Muscle layer of colon (tissue), 2 donors: ENCODE data around the gene RANBP1.

ENCODE experiments used
- H3K27ac ChIP-seq: one replicate; pipeline ENCODE4 v1.7.0; 2013; ENCODE audit warnings: low read depth, mild to moderate bottlenecking, low read length, moderate library complexity
- H3K27me3 ChIP-seq, 2 donors: one replicate each; pipeline ENCODE4 v1.7.0; 2013; ENCODE audit warnings: low read length in 2 of 2, mild to moderate bottlenecking in 2 of 2; ENCODE audit not compliant: insufficient read depth in 2 of 2, control insufficient read depth in 1 of 2
- H3K36me3 ChIP-seq: one replicate; pipeline ENCODE4 v1.7.0; 2013; ENCODE audit warnings: mild to moderate bottlenecking, low read length; ENCODE audit not compliant: insufficient read depth
- H3K4me1 ChIP-seq: one replicate; pipeline ENCODE4 v1.7.0; 2013; ENCODE audit warnings: mild to moderate bottlenecking, low read length; ENCODE audit not compliant: insufficient read depth
- H3K4me3 ChIP-seq, 2 donors: one replicate each; pipeline ENCODE4 v1.7.0; 2013; ENCODE audit warnings: low read length in 2 of 2, low read depth in 1 of 2, mild to moderate bottlenecking in 1 of 2, moderate library complexity in 1 of 2
- H3K9ac ChIP-seq: one replicate; pipeline ENCODE4 v1.7.0; 2013; ENCODE audit warnings: low read length
- H3K9me3 ChIP-seq: one replicate; pipeline ENCODE4 v1.7.0; 2013; ENCODE audit warnings: mild to moderate bottlenecking, low read length
- donor health status: abdominal sarcoma.
- donor health status: Adenocarcinoma of cecum.

RANBP1 gene

GRCh38 chr22:20121856-20122415 lies 6.0 kb downstream of the RANBP1 start:
- H3K36me3 ChIP-seq, result peaks cover 45% of the 10 kb centered on the region
- no peak overlapping the region for H3K4me3 ChIP-seq
- no peak overlapping the region for H3K27ac ChIP-seq
- H3K4me1 ChIP-seq, result peaks cover 10% of the 10 kb centered on the region
- H3K9ac ChIP-seq, result no peak overlapping the region
- H3K9me3 ChIP-seq, result no peaks in the 10 kb centered on the region
- H3K27me3 ChIP-seq, result no peaks in the 10 kb centered on the region

GRCh38 chr22:20123366-20124082 lies 7.6 kb downstream of the RANBP1 start:
- Histone ChIP-seq H3K4me3 (no peak overlapping the region), H3K27me3 (no peaks in the 10 kb centered on the region), H3K4me1 (peaks cover 4% of the 10 kb centered on the region), H3K27ac (no peak overlapping the region), H3K9ac (no peak overlapping the region), H3K9me3 (no peaks in the 10 kb centered on the region), H3K36me3 (peaks cover 51% of the 10 kb centered on the region)

GRCh38 chr22:20124083-20124787 lies 8.3 kb downstream of the RANBP1 start:
- H3K9ac ChIP-seq, result no peak overlapping the region
- H3K36me3 ChIP-seq, result peaks cover 47% of the 10 kb centered on the region
- H3K27me3 ChIP-seq, result no peaks in the 10 kb centered on the region
- no peaks in the 10 kb centered on the region for H3K4me1 ChIP-seq
- H3K4me3 ChIP-seq, result no peak overlapping the region
- H3K9me3 ChIP-seq, result no peaks in the 10 kb centered on the region
- no peak overlapping the region for H3K27ac ChIP-seq

GRCh38 chr22:20125201-20126174 lies 9.6 kb downstream of the RANBP1 start:
- no peak overlapping the region for H3K4me3 ChIP-seq
- H3K9ac ChIP-seq, result no peak overlapping the region
- no peaks in the 10 kb centered on the region for H3K4me1 ChIP-seq
- no peaks in the 10 kb centered on the region for H3K27me3 ChIP-seq
- no peak overlapping the region for H3K27ac ChIP-seq
- H3K9me3 ChIP-seq, result no peaks in the 10 kb centered on the region
- peaks cover 35% of the 10 kb centered on the region for H3K36me3 ChIP-seq

- no peak overlapping the region for H3K4me3 ChIP-seq
- no peaks in the 10 kb centered on the region for H3K27me3 ChIP-seq
- H3K27ac ChIP-seq, result no peak overlapping the region
- no peaks in the 10 kb centered on the region for H3K9me3 ChIP-seq
- no peaks in the 10 kb centered on the region for H3K4me1 ChIP-seq
- H3K36me3 ChIP-seq, result peaks cover 35% of the 10 kb centered on the region
- no peak overlapping the region for H3K9ac ChIP-seq
These were observed 10.6 kb downstream of the RANBP1 start for GRCh38 chr22:20126284-20127029.

DNA sequence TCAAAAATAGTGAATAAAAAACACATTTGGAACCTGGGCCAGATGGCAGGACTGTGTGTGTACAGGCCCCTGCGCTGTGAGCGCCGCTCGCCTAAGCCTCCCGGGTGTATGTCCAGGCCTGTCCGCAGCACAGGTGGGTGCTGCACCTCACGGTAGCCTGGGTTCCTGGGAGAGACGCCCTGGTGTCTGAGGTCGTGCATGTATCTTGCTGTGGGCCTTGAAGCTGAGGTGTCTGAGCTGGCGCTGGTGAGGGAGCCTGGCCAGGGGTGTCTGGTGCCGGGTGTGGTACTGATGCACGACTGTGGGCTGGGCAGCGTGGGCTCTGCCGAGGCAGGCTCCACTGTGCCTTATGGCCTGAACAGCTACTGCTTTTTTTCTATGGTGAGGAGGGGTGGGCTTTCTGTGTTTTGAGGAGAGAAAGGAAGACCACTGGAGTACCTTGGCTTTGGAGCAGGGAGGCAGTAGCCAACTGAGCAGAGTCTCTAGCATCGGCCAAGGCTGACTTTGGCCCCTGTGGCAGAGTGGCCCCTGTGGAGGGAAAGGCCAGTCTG lies 11.5 kb downstream of the RANBP1 start:
- Histone ChIP-seq H3K9ac (no peak overlapping the region), H3K4me3 (no peak overlapping the region), H3K36me3 (peaks cover 35% of the 10 kb centered on the region), H3K4me1 (peaks cover under 1% of the 10 kb centered on the region), H3K9me3 (no peaks in the 10 kb centered on the region), H3K27me3 (no peaks in the 10 kb centered on the region), H3K27ac (no peak overlapping the region)

- Histone ChIP-seq H3K9me3 (no peaks in the 10 kb centered on the region), H3K9ac (no peak overlapping the region), H3K36me3 (peaks cover 35% of the 10 kb centered on the region), H3K4me3 (no peak overlapping the region), H3K4me1 (peaks cover 7% of the 10 kb centered on the region), H3K27ac (no peak overlapping the region), H3K27me3 (no peaks in the 10 kb centered on the region)
These were observed 12.1 kb downstream of the RANBP1 start for GRCh38 chr22:20127869-20128618.

- no peak overlapping the region for H3K4me3 ChIP-seq
- H3K9me3 ChIP-seq, result no peaks in the 10 kb centered on the region
- no peaks in the 10 kb centered on the region for H3K27me3 ChIP-seq
- H3K4me1 ChIP-seq, result peaks cover 12% of the 10 kb centered on the region
- H3K9ac ChIP-seq, result no peak overlapping the region
- no peak overlapping the region for H3K27ac ChIP-seq
- peaks cover 34% of the 10 kb centered on the region for H3K36me3 ChIP-seq
These were observed 12.7 kb downstream of the RANBP1 start for GRCh38 chr22:20128619-20128901.

DNA sequence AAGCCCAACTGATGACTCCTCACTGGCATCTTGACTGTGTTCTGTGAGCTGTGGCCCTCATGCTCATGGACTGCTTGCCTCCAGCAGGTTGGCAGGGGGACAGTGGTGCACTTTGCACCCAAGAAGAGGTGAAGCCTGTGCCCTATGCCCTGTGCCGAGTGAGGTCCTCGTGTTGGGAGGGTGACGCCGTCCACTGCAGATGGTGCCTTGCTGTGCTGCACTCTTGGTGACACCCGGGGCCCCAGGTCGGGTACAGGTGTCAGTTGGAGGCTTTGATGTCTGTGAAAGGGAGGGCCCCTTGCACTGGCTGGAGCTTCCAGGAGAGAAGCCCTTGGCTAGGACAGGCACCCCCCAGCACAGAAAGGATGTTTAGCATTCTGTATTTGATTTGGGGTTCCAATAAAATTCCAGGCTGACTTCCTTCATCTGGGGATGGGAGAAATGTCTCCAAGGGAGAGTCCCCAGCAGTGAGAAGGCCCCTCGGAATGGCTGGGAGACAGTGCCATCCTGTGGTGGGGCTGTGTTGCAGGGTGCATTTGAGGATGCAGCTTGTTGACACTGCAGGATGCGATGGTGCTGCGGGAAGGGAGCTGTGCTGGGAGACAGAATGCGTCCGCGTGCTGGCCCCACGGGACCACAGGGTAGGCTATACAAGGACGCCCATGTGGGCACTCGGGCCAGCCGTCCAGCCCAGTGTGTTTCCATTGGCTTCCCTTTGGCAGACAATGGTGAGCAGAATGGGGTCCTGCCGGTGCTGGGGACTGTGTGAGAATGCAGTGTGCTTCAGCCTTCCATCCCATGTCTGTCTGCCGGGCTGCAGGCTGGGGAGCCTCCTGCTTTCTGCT lies 13.2 kb downstream of the RANBP1 start:
- Histone ChIP-seq H3K4me1 (peaks cover 17% of the 10 kb centered on the region), H3K9me3 (no peaks in the 10 kb centered on the region), H3K27me3 (no peaks in the 10 kb centered on the region), H3K27ac (no peak overlapping the region), H3K4me3 (no peak overlapping the region), H3K36me3 (peaks cover 28% of the 10 kb centered on the region), H3K9ac (no peak overlapping the region)

DNA sequence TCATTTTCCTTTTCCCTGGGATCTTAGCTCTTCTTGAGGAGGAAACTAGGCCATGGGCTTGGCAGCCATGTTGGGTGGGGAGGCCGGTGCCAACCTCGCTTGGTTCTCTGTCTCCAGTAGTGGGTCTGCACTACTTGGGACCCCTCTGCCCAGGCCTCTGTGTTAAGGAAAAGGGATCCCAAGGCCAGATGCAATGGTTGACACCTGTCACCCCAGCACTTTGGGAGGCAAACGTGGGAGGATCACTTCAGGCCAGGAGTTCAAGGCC lies 13.8 kb downstream of the RANBP1 start:
- peaks cover 23% of the 10 kb centered on the region for H3K4me1 ChIP-seq
- H3K9ac ChIP-seq, result no peak overlapping the region
- H3K36me3 ChIP-seq, result peaks cover 23% of the 10 kb centered on the region
- no peaks in the 10 kb centered on the region for H3K9me3 ChIP-seq
- H3K4me3 ChIP-seq, result no peak overlapping the region
- no peak overlapping the region for H3K27ac ChIP-seq
- no peaks in the 10 kb centered on the region for H3K27me3 ChIP-seq
